GM12865 (cell line): ENCODE measurements around the gene TOMM22.

ENCODE experiments used
- DNase-seq: peaks from one replicate; pipeline ENCODE4 v3.0.0; 2010; ENCODE audit warnings: low read depth
- H3K4me3 ChIP-seq: 2 replicates; pipeline ENCODE4 v1.5.1; 2011; ENCODE audit warnings: mild to moderate bottlenecking, low read depth, low read length, control low read depth
- CTCF ChIP-seq: IDR thresholded peaks from 2 replicates; pipeline ENCODE4 v1.5.1; 2011; ENCODE audit warnings: low read length, control low read depth, low read depth, inconsistent platforms; ENCODE audit not compliant: insufficient read depth; ENCODE audit errors: missing control alignments

TOMM22 gene

DNA sequence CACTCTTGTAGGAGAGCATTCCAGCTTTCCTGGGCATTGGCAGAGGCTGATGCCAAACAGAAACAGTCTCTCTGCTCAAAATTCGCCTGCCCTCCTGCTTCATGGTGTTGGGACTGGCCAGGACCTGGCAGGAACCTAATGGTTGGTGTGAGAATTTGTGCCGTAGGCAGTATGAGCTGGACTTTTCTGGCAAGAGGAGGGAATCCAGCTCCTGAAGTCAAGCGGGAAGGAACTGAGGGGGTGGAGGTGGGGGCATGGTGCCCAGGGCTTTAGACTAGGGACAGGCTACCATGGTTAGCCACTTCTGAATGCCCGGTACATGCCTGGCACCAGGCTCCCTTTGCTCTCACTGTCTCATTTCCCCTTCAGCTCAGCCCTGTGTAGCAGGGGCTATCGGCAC, 6.9 kb upstream of the TOMM22 start:
- no peak for TF ChIP-seq CTCF
- no peak for DNase-seq
- no peak overlapping the region for H3K4me3 ChIP-seq

GRCh38 chr22:38675833-38676232, 5.9 kb upstream of the TOMM22 start:
- H3K4me3 ChIP-seq = no peak overlapping the region
- TF ChIP-seq CTCF = no peak
- no peak for DNase-seq

DNA sequence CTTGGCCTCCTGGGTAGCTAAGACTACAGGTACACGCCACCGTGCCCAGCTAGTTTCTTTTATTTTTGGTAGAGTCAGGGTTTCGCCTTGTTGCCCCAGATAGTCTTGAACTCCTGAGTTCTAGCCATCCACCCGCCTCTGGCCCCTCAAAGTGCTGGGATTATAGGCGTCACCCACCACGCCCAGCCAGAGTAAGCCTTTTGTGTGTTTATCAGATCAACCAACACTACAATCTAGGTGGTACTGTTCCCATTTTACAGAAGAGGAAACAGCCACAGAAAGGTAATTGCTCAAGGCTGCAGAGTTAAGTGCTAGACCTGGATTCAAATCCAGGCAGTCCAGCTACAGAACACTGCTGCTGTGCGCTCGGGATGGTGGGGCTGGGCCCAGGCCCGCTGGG, 3.1 kb downstream of the TOMM22 start:
- TF ChIP-seq CTCF = no peak
- no peak overlapping the region for H3K4me3 ChIP-seq
- DNase-seq = no peak

GRCh38 chr22:38685761-38686160, 4.0 kb downstream of the TOMM22 start:
- DNase-seq = no peak
- no peak overlapping the region for H3K4me3 ChIP-seq
- no peak for TF ChIP-seq CTCF

DNA sequence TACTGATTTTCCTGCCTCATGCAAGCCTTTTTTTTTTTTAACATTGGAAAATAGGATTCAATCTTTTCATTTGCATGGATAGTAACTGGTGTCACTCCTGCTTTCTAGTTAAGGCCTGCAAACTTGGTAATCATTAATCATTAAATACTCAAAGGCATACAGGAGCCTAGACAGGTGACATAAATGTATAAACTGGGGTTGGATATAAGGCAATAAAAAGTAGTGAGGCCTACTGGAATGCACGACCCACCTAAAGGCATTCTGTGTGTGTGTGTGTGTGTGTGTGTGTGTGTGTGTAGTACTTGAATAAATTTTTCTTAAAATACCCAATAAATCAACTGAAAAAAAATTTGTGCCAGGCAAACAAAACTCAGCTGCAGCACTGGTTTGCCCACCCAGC, 7.9 kb downstream of the TOMM22 start:
- no peak for TF ChIP-seq CTCF
- no peak overlapping the region for H3K4me3 ChIP-seq
- DNase-seq = no peak

DNA sequence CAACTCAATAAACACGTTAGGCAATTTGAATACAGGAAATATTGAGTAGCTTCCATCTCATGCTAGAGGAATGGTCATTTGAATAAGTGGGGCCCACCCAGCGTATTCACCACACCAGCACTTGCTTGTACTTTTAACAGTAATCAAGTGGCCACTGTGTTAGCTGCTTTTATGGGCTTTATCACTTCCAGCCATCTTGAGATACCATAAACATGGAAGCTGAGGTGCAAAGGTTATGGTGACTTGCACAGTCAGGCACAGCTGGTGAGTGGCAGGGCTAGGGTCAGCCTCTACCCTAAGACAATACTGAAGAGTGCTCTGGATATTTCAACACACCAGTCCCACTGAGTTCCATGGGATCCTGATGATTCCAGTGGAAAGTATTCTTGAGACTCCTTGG, 12.3 kb downstream of the TOMM22 start:
- no peak for TF ChIP-seq CTCF
- no peak overlapping the region for H3K4me3 ChIP-seq
- DNase-seq = no peak

DNA sequence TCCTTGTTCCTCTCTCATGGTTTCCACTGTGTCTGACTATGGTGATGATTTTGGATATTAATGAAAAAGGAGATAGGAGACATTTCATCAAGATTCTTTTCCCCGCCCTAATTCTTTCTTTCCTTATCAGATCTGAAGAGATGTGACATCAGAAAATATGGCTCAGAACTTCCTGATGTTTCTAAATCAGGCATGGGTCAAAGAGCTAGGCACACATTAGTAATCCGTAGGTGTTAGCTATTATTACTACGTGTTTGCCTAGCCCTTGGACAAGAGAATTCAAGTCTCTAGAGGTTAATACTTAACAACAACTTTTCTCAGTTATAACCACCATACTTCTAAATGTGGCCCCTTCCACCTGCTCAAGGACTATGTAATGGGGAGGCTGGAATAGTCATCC, 13.2 kb downstream of the TOMM22 start:
- DNase-seq = no peak
- no peak for TF ChIP-seq CTCF
- H3K4me3 ChIP-seq = no peak overlapping the region
